ENCODE measurements around the gene JAK1.

DNA sequence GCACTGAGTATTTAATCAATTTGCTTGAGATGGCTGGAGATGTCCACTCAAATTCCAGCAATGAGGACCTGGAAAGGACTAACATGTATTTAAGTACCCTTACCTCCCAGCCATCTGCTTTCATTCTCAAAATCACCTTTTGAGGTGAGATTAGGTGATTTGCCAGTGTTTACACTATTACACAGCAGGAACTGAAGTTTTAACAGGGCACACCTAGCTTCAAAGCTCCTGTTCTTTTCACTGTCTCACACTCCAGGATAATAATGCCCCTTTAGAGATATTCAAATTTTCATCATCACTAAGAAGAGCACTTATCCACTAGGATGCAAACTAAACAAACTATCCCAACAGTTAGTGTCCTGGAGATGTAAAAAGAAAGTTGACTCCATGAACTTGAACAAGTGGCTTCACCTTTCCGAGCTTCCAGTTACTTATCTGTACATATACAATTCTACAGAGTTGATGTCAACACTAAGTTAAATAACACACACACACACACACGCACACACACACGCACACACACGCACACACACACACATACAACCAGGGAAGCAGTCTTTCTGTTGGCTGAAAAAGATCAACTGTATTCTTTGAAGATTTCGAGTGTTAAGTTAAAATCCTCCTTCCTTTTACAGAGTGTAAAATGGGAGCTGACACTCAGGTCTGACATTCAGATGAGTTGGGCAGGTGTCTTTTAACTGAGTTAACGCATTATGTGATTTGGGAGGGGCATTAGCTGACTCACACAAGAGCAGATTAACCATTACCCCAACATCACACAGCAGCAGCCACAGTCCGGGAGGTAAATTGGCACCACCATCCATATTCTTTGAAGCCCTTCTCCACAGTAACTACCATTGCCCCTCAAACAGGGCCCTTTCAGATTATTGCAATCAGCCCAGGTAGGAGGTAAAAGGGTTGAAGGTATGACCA, 15.5 kb upstream of the JAK1 start:
- TF ChIP-seq, protein P1, sequence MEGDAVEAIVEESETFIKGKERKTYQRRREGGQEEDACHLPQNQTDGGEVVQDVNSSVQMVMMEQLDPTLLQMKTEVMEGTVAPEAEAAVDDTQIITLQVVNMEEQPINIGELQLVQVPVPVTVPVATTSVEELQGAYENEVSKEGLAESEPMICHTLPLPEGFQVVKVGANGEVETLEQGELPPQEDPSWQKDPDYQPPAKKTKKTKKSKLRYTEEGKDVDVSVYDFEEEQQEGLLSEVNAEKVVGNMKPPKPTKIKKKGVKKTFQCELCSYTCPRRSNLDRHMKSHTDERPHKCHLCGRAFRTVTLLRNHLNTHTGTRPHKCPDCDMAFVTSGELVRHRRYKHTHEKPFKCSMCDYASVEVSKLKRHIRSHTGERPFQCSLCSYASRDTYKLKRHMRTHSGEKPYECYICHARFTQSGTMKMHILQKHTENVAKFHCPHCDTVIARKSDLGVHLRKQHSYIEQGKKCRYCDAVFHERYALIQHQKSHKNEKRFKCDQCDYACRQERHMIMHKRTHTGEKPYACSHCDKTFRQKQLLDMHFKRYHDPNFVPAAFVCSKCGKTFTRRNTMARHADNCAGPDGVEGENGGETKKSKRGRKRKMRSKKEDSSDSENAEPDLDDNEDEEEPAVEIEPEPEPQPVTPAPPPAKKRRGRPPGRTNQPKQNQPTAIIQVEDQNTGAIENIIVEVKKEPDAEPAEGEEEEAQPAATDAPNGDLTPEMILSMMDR (IDR thresholded peaks at IDR 0.05) = no peak
- no peak for TF ChIP-seq POLR2A (IDR thresholded peaks at IDR 0.05)
